HCT116 (cell line): ENCODE data around the gene MID1. TPM values are rescaled to one million over a fixed set of nuclear protein-coding genes. Genes with fewer than 3 reads are reported as not detected.

Experiments used
- ATAC-seq: fragments of 200-7000 bp; cut with Tn5 transposase; 2 replicates; pipeline ENCODE4 v1.9.1; 2020; ENCODE audit warnings: mild to moderate bottlenecking, moderate library complexity
- BruUV-seq: library from RNA; stranded (reverse); fragments of 400-500 nt; replicated peaks from 2 replicates; lab custom pipeline; 2021; lab: Mats Ljungman, UMichigan
- CTCF ChIA-PET: fragments of 300-600 bp; sonication (Branson Sonifier 250); formaldehyde crosslinking; loops from one replicate; lab custom pipeline; 2021; ENCODE audit warnings: antibody characterized with exemption; lab: Charles Lee
- POLR2A ChIA-PET: fragments of 300-600, 350-600 bp; sonication (Branson Sonifier 250); formaldehyde crosslinking; loops from one replicate; lab custom pipeline; 2021; ENCODE audit warnings: antibody characterized with exemption; lab: Charles Lee
- RAD21 ChIA-PET, 2 experiments: fragments of 300-600 bp; sonication (Branson Sonifier 250); formaldehyde crosslinking; loops; one replicate each; lab custom pipeline; 2023; ENCODE audit warnings: low total read pairs in 2 of 2; ENCODE audit not compliant: uncharacterized antibody in 2 of 2, unreplicated experiment in 2 of 2, low non-redundant PET in 1 of 2; lab: Charles Lee
- DNase-seq: peaks from one replicate; pipeline ENCODE4 v3.0.0-alpha.2; 2010; ENCODE audit warnings: low read depth, low spot score
- H2AFZ ChIP-seq: fragments of 200-600 bp; shearing (Covaris generic), sonication (generic); 2 replicates; pipeline ENCODE4 v1.6.1; 2017; ENCODE audit warnings: low read depth, mixed run types, mixed read lengths, antibody characterized with exemption, low read length; ENCODE audit not compliant: poor library complexity, severe bottlenecking
- H3K27ac ChIP-seq: 2 replicates; pipeline ENCODE4 v1.5.1; 2012; ENCODE audit warnings: low read depth, low read length
- H3K27me3 ChIP-seq: fragments of 200-600 bp; sonication (generic); 2 replicates; pipeline ENCODE4 v1.6.1; 2016; ENCODE audit warnings: mixed run types, low read length, mixed read lengths; ENCODE audit not compliant: insufficient read depth
- H3K36me3 ChIP-seq, 2 experiments: fragments of 200-500 bp in 1 of 2; fragments of 200-600 bp in 1 of 2; sonication (Bioruptor generic) in 1 of 2; sonication (generic) in 1 of 2; 2 replicates each; pipeline versions ENCODE4 v1.5.1 to v1.6.1; 2014 to 2016; ENCODE audit warnings: low read length in 2 of 2, inconsistent platforms in 1 of 2, mixed read lengths in 1 of 2, mixed run types in 1 of 2; ENCODE audit not compliant: insufficient read depth in 2 of 2, control insufficient read depth in 1 of 2
- H3K4me1 ChIP-seq, 2 experiments: fragments of 200-600 bp in 1 of 2; sonication (generic) in 1 of 2; 2 replicates each; pipeline versions ENCODE4 v1.5.1 to v1.6.1; 2012 to 2017; ENCODE audit warnings: low read length in 2 of 2, inconsistent platforms in 1 of 2, mild to moderate bottlenecking in 1 of 2, mixed read lengths in 1 of 2, mixed run types in 1 of 2, moderate library complexity in 1 of 2; ENCODE audit not compliant: insufficient read depth in 2 of 2, control insufficient read depth in 1 of 2
- H3K4me2 ChIP-seq: fragments of 200-600 bp; sonication (generic); 2 replicates; pipeline ENCODE4 v1.6.1; 2017; ENCODE audit warnings: mixed run types, low read length, mixed read lengths
- H3K4me3 ChIP-seq, 2 experiments: fragments of 200-600 bp in 1 of 2; sonication (generic) in 1 of 2; replicated peaks in 1 of 2; 2 replicates each; pipeline ENCODE4 v1.5.1; 2011 to 2016; ENCODE audit warnings: low read length in 2 of 2, control low read depth in 1 of 2, low read depth in 1 of 2, mild to moderate bottlenecking in 1 of 2, mixed read lengths in 1 of 2, mixed run types in 1 of 2
- H3K79me2 ChIP-seq: fragments of 200-600 bp; sonication (generic); 2 replicates; pipeline ENCODE4 v1.6.1; 2017; ENCODE audit warnings: mild to moderate bottlenecking, mixed run types, low read length, moderate library complexity, mixed read lengths; ENCODE audit not compliant: insufficient read depth
- H3K9ac ChIP-seq: fragments of 200-600 bp; sonication (generic); 2 replicates; pipeline ENCODE4 v1.6.1; 2016; ENCODE audit warnings: low read length, mixed read lengths
- H3K9me2 ChIP-seq: fragments of 200-600 bp; sonication (generic), shearing (Covaris generic); 2 replicates; pipeline ENCODE4 v1.6.1; 2017; ENCODE audit warnings: mixed run types, mild to moderate bottlenecking, moderate library complexity; ENCODE audit not compliant: insufficient read depth
- H3K9me3 ChIP-seq, 2 experiments: fragments of 200-500 bp in 1 of 2; fragments of 200-600 bp in 1 of 2; sonication (Bioruptor generic) in 1 of 2; sonication (generic) in 1 of 2; 2 replicates each; pipeline ENCODE4 v1.6.1; 2014 to 2017; ENCODE audit warnings: low read length in 2 of 2, mixed read lengths in 2 of 2, inconsistent platforms in 1 of 2, low read depth in 1 of 2, mild to moderate bottlenecking in 1 of 2, mixed run types in 1 of 2, moderate library complexity in 1 of 2; ENCODE audit not compliant: control insufficient read depth in 1 of 2, insufficient read depth in 1 of 2
- H4K20me1 ChIP-seq: fragments of 200-600 bp; sonication (generic), shearing (Covaris generic); 2 replicates; pipeline ENCODE4 v1.6.1; 2017; ENCODE audit warnings: mixed run types, mild to moderate bottlenecking, moderate library complexity; ENCODE audit not compliant: insufficient read depth
- ATF3 ChIP-seq: IDR thresholded peaks from 2 replicates; pipeline ENCODE4 v1.6.1; 2012
- CBX3 ChIP-seq: IDR thresholded peaks from 2 replicates; pipeline ENCODE4 v1.6.1; 2012; ENCODE audit warnings: low read depth
- MAX ChIP-seq: IDR thresholded peaks from 2 replicates; pipeline ENCODE4 v1.6.1; 2012
- REST ChIP-seq: IDR thresholded peaks from 2 replicates; pipeline ENCODE4 v1.6.1; 2012; ENCODE audit warnings: low read depth
- SRF ChIP-seq: IDR thresholded peaks from 2 replicates; pipeline ENCODE4 v1.6.1; 2012; ENCODE audit warnings: low read depth
- ZFX ChIP-seq: fragments of 450-650 bp; IDR thresholded peaks from 2 replicates; pipeline ENCODE4 v1.6.1; 2017
- ZNF274 ChIP-seq: fragments of 200-500 bp; sonication (Bioruptor generic); IDR thresholded peaks from 2 replicates; pipeline ENCODE4 v1.6.1; 2014; ENCODE audit warnings: mild to moderate bottlenecking, low read depth, low read length, inconsistent platforms
- intact Hi-C: fragments of 100-400 bp; cut with micrococcal nuclease; formaldehyde crosslinking; loops from 2 replicates; pipeline ENCODE4 v1.10.0; 2022
- total RNA-seq: library from RNA; stranded (reverse); gene quantifications from one replicate; pipeline ENCODE4 v1.2.1, GENCODE V29; 2021; ENCODE audit not compliant: unreplicated experiment

Gene MID1
- total RNA-seq, 1 experiment from 2014 or later, result 48.8 TPM

GRCh38 chrX:10526451-10526850 lies 93.9 kb downstream of the MID1 start:
- Histone ChIP-seq H3K79me2 (peaks cover 9% of the 10 kb centered on the region), H3K27me3 (no peaks in the 10 kb centered on the region), H3K36me3 (no peaks in the 10 kb centered on the region), H3K4me1 (no peaks in the 10 kb centered on the region), H3K4me2 (no peak overlapping the region), H3K27ac (no peak overlapping the region), H3K4me3 (no peak overlapping the region), H3K9me2 (no peaks in the 10 kb centered on the region), H3K9ac (no peak overlapping the region), H4K20me1 (no peaks in the 10 kb centered on the region), H3K9me3 (no peaks in the 10 kb centered on the region), H2AFZ (no peak overlapping the region)
- intact Hi-C loops, result no loop called here
- TF ChIP-seq SRF (no peak), ZNF274 (no peak), MAX (no peak)
- BruUV-seq, result no TSS peak
- CTCF ChIA-PET, result no interaction called here
- RAD21 ChIA-PET, result no interaction called here
- ATAC-seq, result no peak
- no peak for DNase-seq
- POLR2A ChIA-PET, result no interaction called here

GRCh38 chrX:10525381-10526120 lies 94.8 kb downstream of the MID1 start:
- H3K9me3 ChIP-seq, result no peaks in the 10 kb centered on the region
- no peaks in the 10 kb centered on the region for H3K4me1 ChIP-seq
- H3K36me3 ChIP-seq, result no peaks in the 10 kb centered on the region
- no peaks in the 10 kb centered on the region for H3K9me2 ChIP-seq
- BruUV-seq, result no TSS peak
- no peaks in the 10 kb centered on the region for H3K27me3 ChIP-seq
- H4K20me1 ChIP-seq, result no peaks in the 10 kb centered on the region
- no peak overlapping the region for H2AFZ ChIP-seq
- no peak overlapping the region for H3K4me2 ChIP-seq
- H3K9ac ChIP-seq, result no peak overlapping the region
- DNase-seq (no peak), ATAC-seq (no peak)
- TF ChIP-seq ZFX, result no peak
- no peak for TF ChIP-seq ZNF274
- TF ChIP-seq REST, result no peak
- TF ChIP-seq CBX3, result no peak
- no peak for TF ChIP-seq SRF
- no peak for TF ChIP-seq ATF3
- intact Hi-C loops, result no loop called here
- no peak overlapping the region for H3K4me3 ChIP-seq
- ChIA-PET POLR2A (no interaction called here), CTCF (no interaction called here), RAD21 (no interaction called here)
- H3K79me2 ChIP-seq, result peaks cover 6% of the 10 kb centered on the region; the same call in 1 of the 2 replicates
- H3K27ac ChIP-seq, result no peak overlapping the region
